IPS-15b (cell line): ENCODE results near the gene MYH7B.

Experiments used
- H3K27me3 ChIP-seq: one replicate; pipeline ENCODE4 v1.6.1; 2013; ENCODE audit warnings: low read length; ENCODE audit not compliant: control insufficient read depth, insufficient read depth
- H3K36me3 ChIP-seq: one replicate; pipeline ENCODE4 v1.6.1; 2013; ENCODE audit warnings: low read length; ENCODE audit not compliant: control insufficient read depth, insufficient read depth
- H3K4me1 ChIP-seq: one replicate; pipeline ENCODE4 v1.6.1; 2013; ENCODE audit warnings: mild to moderate bottlenecking, low read length; ENCODE audit not compliant: control insufficient read depth, insufficient read depth
- H3K4me3 ChIP-seq: one replicate; pipeline ENCODE4 v1.5.1; 2013; ENCODE audit warnings: low read depth, low read length
- H3K9ac ChIP-seq: one replicate; pipeline ENCODE4 v1.6.1; 2013; ENCODE audit warnings: low read depth, mild to moderate bottlenecking, low read length
- H3K9me3 ChIP-seq: one replicate; pipeline ENCODE4 v1.6.1; 2013; ENCODE audit warnings: mild to moderate bottlenecking, low read length; ENCODE audit not compliant: control insufficient read depth, insufficient read depth

MYH7B gene

GRCh38 chr20:34955231-34956040 lies at the start of gene MYH7B, which contains the start of gene GSS:
TSS of gene MYH7B (plus strand) at chr20:34955868. CDS start at chr20:34978006, 22,138 bp downstream.
TSS of gene GSS (minus strand) at chr20:34955806. CDS start at chr20:34951852, 3,954 bp downstream.
- Histone ChIP-seq H3K27me3 (no peaks in the 10 kb centered on the region), H3K4me1 (peaks cover 16% of the 10 kb centered on the region), H3K9me3 (no peaks in the 10 kb centered on the region), H3K9ac (peak within 1 kb of the TSS; percentile 93), H3K4me3 (peak within 1 kb of the TSS; percentile 93), H3K36me3 (no peaks in the 10 kb centered on the region)

GRCh38 chr20:34907616-34908469 lies 47.8 kb upstream of the MYH7B start:
- no peaks in the 10 kb centered on the region for H3K27me3 ChIP-seq
- H3K4me1 ChIP-seq = no peaks in the 10 kb centered on the region
- H3K4me3 ChIP-seq = no peak overlapping the region
- no peaks in the 10 kb centered on the region for H3K36me3 ChIP-seq
- no peak overlapping the region for H3K9ac ChIP-seq
- H3K9me3 ChIP-seq = no peaks in the 10 kb centered on the region

- Histone ChIP-seq H3K4me3 (no peak overlapping the region), H3K9ac (no peak overlapping the region), H3K36me3 (no peaks in the 10 kb centered on the region), H3K4me1 (no peaks in the 10 kb centered on the region), H3K27me3 (no peaks in the 10 kb centered on the region), H3K9me3 (no peaks in the 10 kb centered on the region)
Measured at GRCh38 chr20:34915131-34915530, 40.5 kb upstream of the MYH7B start.

- no peak overlapping the region for H3K9ac ChIP-seq
- no peak overlapping the region for H3K4me3 ChIP-seq
- no peaks in the 10 kb centered on the region for H3K4me1 ChIP-seq
- no peaks in the 10 kb centered on the region for H3K36me3 ChIP-seq
- no peaks in the 10 kb centered on the region for H3K27me3 ChIP-seq
- no peaks in the 10 kb centered on the region for H3K9me3 ChIP-seq
Measured at GRCh38 chr20:34915749-34916455, 39.8 kb upstream of the MYH7B start.

GRCh38 chr20:34916774-34917354 lies 38.8 kb upstream of the MYH7B start:
- Histone ChIP-seq H3K4me3 (no peak overlapping the region), H3K27me3 (no peaks in the 10 kb centered on the region), H3K9ac (no peak overlapping the region), H3K4me1 (no peaks in the 10 kb centered on the region), H3K36me3 (no peaks in the 10 kb centered on the region), H3K9me3 (no peaks in the 10 kb centered on the region)

- Histone ChIP-seq H3K27me3 (no peaks in the 10 kb centered on the region), H3K36me3 (no peaks in the 10 kb centered on the region), H3K9ac (no peak overlapping the region), H3K9me3 (no peaks in the 10 kb centered on the region), H3K4me1 (no peaks in the 10 kb centered on the region), H3K4me3 (no peak overlapping the region)
Measured at GRCh38 chr20:34920055-34920454, 35.6 kb upstream of the MYH7B start.

- no peak overlapping the region for H3K4me3 ChIP-seq
- no peaks in the 10 kb centered on the region for H3K9me3 ChIP-seq
- H3K27me3 ChIP-seq = no peaks in the 10 kb centered on the region
- no peaks in the 10 kb centered on the region for H3K36me3 ChIP-seq
- H3K9ac ChIP-seq = no peak overlapping the region
- H3K4me1 ChIP-seq = no peaks in the 10 kb centered on the region
Measured at GRCh38 chr20:34921436-34921835, 34.2 kb upstream of the MYH7B start.

- Histone ChIP-seq H3K4me3 (no peak overlapping the region), H3K27me3 (no peaks in the 10 kb centered on the region), H3K9me3 (no peaks in the 10 kb centered on the region), H3K4me1 (no peaks in the 10 kb centered on the region), H3K36me3 (no peaks in the 10 kb centered on the region), H3K9ac (no peak overlapping the region)
Measured at GRCh38 chr20:34922654-34923381, 32.9 kb upstream of the MYH7B start.

- H3K36me3 ChIP-seq = peaks cover under 1% of the 10 kb centered on the region
- no peak overlapping the region for H3K9ac ChIP-seq
Measured at GRCh38 chr20:34923414-34923813, 32.3 kb upstream of the MYH7B start.

GRCh38 chr20:34925341-34925740 lies 30.3 kb upstream of the MYH7B start:
- H3K4me3 ChIP-seq = no peak overlapping the region
- no peaks in the 10 kb centered on the region for H3K9me3 ChIP-seq
- H3K4me1 ChIP-seq = no peaks in the 10 kb centered on the region
- H3K9ac ChIP-seq = no peak overlapping the region
- H3K36me3 ChIP-seq = peaks cover 13% of the 10 kb centered on the region
- no peaks in the 10 kb centered on the region for H3K27me3 ChIP-seq

More at GRCh38 chr20:34923414-34923813, 32.3 kb upstream of the MYH7B start:
- no peaks in the 10 kb centered on the region for H3K4me1 ChIP-seq
- no peaks in the 10 kb centered on the region for H3K27me3 ChIP-seq
- no peaks in the 10 kb centered on the region for H3K9me3 ChIP-seq
- H3K4me3 ChIP-seq = no peak overlapping the region

GRCh38 chr20:34925981-34926380 lies 29.7 kb upstream of the MYH7B start:
- Histone ChIP-seq H3K9me3 (no peaks in the 10 kb centered on the region), H3K36me3 (peaks cover 13% of the 10 kb centered on the region)

More at GRCh38 chr20:34925981-34926380, 29.7 kb upstream of the MYH7B start:
- Histone ChIP-seq H3K4me1 (no peaks in the 10 kb centered on the region), H3K4me3 (no peak overlapping the region), H3K27me3 (no peaks in the 10 kb centered on the region), H3K9ac (no peak overlapping the region)
